Measurements from ENCODE around the gene LAMB3. TPM values are rescaled to one million over a fixed set of nuclear protein-coding genes. Genes with fewer than 3 reads are reported as not detected.
"Not testable (repeated sequence)": the region's sequence is repeated elsewhere in the genome, so short reads cannot be mapped to it uniquely, and the experiment has no call there.

The LAMB3 gene
- 0.88 and 2.0 TPM in 2 replicates for total RNA-seq (2014; rRNA removed; shearing (Covaris generic))
- 1.7 and 4.2 TPM in 2 replicates for polyA plus RNA-seq (2015; cell fraction: cytosol; rRNA removed)
- polyA plus RNA-seq (2015; cell fraction: nucleus; rRNA removed), result 1.1 and 1.3 TPM in 2 replicates

DNA sequence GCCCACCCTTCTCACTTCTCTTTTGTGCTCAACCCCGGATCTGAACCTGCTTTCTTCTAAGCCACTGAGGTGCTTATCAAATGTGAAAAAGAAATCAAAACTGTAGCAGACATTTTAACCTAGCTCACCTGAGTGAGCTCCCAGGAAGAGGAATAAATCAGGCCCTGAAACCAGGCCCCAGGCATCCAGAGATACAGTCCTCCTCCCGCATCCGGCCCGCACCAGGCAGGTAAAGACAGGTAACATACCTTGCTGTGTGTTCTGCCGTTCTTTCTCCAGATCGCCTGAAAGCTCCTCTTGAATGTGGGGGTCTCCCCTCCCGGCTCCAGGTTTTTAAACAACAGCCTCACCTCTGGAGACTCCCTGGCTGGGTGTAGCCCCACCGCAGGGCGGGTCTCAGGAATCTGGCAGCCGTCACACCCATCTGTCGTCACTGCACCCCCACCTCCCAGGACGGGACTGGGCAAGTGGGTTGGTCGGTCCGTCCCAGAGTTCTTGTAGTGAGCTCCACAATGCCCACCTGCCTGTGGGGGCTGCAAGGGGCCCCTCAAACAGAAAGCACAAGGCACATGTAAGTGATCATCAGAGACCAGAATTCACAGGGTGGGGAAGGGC, at the start of gene LAMB3:
Gene LAMB3, minus strand, starts transcription at position 305 of the 615 bp plus-strand sequence. CDS start 1,481 bp downstream, outside the sequence.
- in situ Hi-C loops (cut with HindIII; ENCODE audit: low pct_unique_long_range_greater_than_20kb, low sequenced_read_pairs), result no loop called here
- no peak for DNase-seq (ENCODE audit: low read depth, low spot score)

DNA sequence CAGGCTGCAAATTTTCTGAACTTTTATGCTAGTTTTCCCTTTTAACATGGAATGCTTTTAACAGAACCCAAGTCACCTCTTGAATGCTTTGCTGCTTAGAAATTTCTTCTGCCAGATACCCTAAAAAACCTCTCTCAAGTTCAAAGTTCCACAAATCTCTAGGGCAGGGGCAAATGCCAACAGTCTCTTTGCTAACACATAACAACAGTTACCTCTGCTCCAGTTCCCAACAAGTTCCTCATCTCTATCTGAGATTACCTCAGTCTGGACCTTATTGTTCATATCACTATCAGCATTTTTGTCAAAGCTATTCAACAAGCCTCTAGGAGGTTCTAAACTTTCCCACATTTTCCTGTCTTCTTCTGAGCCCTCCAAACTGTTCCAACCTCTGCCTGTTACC, 48.5 kb upstream of the LAMB3 start:
- DNase-seq (ENCODE audit: low read depth, low spot score); in situ Hi-C loops (cut with HindIII; ENCODE audit: low pct_unique_long_range_greater_than_20kb, low sequenced_read_pairs): not testable (repeated sequence)

DNA sequence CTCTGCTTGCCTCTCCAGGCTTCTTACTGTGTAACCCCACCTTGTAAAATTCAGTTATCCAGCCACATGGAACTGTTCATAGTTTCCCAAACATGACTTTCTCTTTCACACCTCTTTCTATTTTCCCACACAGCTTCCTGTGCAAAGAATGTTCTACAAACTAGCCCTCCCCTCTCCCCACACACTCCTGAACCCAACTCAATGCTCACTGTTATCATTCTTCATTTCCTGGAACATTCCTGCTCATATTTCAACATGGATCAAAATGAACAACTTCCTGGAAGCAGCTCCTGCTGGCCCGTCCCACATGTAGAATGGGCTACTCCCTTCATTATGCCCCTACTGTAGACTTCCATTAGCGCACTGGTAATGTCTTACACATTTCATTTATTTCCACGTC, 44.9 kb upstream of the LAMB3 start:
- in situ Hi-C loops (cut with HindIII; ENCODE audit: low pct_unique_long_range_greater_than_20kb, low sequenced_read_pairs), result no loop called here
- DNase-seq (ENCODE audit: low read depth, low spot score), result no peak

DNA sequence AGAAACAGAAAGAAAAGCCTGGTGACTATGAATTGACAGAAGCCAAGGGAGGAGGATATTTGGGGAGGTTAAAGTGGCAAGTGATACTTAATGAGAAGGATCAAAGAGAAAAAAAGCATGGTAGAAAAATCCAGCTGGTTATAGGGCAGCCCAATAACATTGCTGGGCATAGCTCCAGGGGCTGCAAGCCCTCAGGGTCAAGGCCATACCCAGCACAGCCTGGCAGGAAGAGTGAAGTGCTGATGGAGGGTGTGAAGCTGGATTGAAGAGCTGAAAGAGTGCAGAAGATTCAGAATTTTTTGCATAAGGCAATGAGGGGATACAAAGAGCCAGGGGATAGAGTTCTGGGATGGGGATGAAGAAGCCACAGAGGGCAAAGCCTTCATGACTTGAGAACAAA, 44.4 kb upstream of the LAMB3 start:
- DNase-seq (ENCODE audit: low read depth, low spot score), result no peak
- in situ Hi-C loops (cut with HindIII; ENCODE audit: low pct_unique_long_range_greater_than_20kb, low sequenced_read_pairs), result no loop called here

DNA sequence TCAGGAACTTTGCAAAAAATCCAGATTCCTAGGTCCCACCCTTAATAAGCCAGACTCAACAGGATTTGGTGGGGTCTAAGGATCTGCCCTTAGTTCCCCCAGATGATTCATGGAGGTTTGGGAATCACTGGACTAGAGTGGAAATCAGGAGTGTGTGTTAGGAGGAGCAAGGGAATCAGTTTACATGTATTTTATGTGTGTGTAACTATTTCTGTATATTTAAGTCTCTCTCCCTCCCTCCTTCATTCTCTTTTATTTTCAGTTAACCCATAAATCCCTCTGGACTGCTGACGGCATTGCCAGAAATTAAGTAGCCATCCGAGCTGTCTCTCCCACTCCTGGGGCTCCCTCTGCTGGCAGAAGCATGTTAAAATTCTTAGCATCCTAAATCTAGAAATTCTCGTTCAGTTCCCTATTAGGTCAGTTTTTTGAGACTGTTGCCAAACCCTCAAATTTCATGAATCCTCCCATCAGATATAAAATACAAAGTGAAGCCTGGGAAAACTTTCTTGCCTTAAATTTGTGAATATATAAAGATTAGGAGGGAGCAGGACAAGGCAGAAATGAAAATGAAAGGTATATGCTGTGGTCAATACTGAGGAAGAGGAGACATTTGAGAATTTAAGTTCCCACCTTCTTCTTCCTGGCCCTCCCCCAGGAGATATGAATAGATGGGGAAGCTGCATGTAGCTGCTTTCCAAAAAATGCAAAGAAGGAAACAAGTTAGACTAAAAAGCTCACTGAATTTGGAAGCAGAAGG, 40.7 kb upstream of the LAMB3 start:
- DNase-seq (ENCODE audit: low read depth, low spot score), result peak; percentile 86
- in situ Hi-C loops (cut with HindIII; ENCODE audit: low pct_unique_long_range_greater_than_20kb, low sequenced_read_pairs), result no loop called here

DNA sequence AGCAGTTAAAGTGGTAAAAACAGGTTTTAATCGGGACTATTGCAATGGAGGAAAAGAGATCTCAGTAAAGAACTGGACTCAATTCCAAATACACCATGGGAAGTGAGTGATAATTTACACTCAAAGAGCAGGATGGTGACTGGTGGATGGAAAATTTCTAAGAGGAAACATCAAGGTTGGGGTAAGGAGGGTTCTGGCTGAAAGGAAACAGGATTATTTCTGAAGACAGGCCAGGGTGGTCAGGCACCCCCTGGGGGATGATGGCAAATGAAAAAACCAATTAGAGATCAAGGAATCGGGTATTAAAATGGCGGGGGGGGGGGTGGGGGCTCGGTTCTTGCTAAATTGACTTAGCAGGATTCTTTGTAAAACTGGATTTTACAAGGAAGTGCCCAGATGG, 40.1 kb upstream of the LAMB3 start:
- no peak for DNase-seq (ENCODE audit: low read depth, low spot score)
- in situ Hi-C loops (cut with HindIII; ENCODE audit: low pct_unique_long_range_greater_than_20kb, low sequenced_read_pairs), result no loop called here

DNA sequence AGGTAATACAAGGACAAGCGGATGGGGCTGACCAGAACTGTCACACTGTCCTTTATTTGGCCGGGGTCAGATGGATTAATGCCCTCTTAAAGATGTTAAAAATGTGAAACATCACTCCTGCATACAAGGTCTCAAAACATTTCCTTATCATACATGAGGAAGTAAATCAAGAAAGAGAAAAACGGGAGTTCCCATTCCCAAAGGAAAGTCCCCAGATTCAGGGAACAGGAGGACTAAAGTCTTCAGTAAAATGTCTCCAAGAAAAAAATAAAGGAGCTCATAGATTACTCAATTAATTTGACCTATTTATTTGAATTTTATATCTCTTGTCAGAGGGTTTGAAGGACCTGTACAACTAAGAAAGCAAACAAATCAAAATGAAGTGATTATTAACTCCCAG, 39.0 kb upstream of the LAMB3 start:
- DNase-seq (ENCODE audit: low read depth, low spot score), result no peak
- in situ Hi-C loops (cut with HindIII; ENCODE audit: low pct_unique_long_range_greater_than_20kb, low sequenced_read_pairs), result no loop called here

DNA sequence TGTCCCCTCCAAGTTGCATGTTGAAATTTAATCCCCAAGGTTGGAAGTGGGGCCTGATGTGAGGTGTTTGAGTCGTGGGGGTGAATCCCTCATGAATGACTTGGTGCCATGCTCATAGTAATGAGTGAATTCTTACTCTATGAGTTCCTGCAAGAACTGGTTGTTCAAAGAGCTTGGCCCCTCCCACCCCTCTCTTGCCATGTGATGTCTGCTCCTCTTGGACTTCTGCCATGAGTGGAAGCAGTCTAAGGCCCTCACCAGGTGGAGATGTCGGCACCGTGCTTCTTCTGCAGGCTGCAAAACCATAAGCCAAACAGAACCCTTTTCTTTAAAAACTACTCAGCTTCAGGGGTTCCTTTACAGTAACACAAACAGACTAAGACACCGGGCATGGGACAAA, 37.3 kb upstream of the LAMB3 start:
- in situ Hi-C loops (cut with HindIII; ENCODE audit: low pct_unique_long_range_greater_than_20kb, low sequenced_read_pairs), result no loop called here
- DNase-seq (ENCODE audit: low read depth, low spot score), result peak; percentile 24

DNA sequence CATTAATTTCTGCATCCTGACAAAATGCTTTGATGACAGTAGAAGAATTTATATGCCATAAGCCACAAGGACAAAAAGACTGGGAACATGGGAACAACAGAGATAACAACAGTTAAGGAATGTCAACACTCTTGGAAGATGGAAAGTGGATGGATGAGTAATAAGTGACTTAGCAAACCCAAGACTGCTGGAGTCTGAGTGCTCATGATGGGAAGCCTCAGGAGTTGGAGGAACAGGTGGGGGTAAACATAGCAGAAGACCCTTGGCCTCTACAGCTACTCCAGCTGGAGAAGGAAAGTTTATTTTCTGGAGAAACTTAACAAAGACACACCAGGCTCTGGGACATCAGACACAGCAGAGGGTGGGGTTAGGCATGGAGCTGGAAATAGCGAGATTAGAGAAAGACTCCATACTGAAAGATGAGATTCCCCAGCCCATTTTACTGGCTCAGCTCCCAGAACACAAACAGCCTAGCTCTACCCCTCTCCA, 36.6 kb upstream of the LAMB3 start:
- DNase-seq (ENCODE audit: low read depth, low spot score), result no peak
- in situ Hi-C loops (cut with HindIII; ENCODE audit: low pct_unique_long_range_greater_than_20kb, low sequenced_read_pairs), result no loop called here

DNA sequence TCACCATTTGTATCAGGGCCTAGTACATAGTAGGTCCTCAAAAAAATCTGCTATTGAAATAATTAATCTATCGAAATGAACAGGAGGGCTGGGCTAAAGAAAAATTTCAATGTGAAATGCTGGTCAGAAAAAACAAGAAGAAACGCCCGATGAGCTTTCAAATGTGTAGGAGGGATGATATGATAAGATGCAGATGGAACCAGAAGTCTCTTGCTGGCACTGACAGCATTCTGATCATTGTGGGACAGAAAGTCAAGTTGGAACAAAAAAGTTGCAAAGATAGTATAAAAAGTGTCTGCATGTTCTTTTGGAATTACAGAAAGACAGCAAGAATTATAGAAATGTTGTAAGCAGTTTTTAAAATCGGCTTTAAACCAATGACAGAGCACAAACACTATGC, 34.1 kb upstream of the LAMB3 start:
- in situ Hi-C loops (cut with HindIII; ENCODE audit: low pct_unique_long_range_greater_than_20kb, low sequenced_read_pairs), result no loop called here
- no peak for DNase-seq (ENCODE audit: low read depth, low spot score)

DNA sequence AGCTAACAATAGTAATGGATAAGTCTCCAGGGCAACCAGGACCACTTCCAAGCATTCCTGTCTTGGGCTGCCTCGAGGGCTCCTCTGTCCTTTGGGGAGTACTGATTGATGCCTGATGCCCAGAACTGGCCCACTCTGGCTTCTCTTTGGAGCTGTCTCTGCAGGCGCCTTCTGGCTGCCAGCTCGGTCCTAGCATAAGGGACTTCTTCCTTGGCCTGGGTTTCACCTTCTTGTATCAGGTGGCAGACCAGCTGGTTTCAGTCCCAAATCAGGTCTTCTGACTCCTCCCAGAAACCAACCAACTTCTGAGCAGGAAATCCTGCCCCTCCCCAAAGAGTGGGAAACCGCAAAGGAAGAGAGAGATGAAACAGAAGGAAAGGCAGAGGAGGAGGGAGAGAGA, 33.6 kb upstream of the LAMB3 start:
- DNase-seq (ENCODE audit: low read depth, low spot score), result no peak
- in situ Hi-C loops (cut with HindIII; ENCODE audit: low pct_unique_long_range_greater_than_20kb, low sequenced_read_pairs), result no loop called here

DNA sequence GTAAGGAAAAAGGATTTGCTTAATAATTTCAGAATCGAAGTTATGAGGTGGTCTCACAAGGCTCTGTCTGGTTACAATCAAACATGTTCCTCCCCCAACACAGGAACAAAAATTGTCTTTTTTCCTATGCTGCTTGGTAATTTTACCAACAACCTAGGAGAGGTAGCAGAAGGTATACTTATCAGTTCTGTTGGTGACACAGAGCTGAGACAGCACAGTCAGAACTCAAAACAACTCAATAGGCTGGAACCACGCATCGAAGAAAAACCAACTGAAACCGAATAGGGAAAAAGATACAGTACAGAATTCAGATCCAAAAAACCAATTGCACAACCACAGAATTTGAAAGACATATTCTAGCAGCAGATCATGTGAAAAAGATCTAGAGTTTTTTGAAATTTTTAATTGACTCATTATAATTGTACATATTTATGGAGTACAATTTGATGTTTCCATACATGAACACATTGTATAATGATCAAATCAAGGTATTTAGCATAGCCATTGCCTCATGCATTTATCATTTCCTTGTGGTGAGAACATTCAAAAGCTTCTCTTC, 26.8 kb upstream of the LAMB3 start:
- DNase-seq (ENCODE audit: low read depth, low spot score), result no peak
- in situ Hi-C loops (cut with HindIII; ENCODE audit: low pct_unique_long_range_greater_than_20kb, low sequenced_read_pairs), result no loop called here

DNA sequence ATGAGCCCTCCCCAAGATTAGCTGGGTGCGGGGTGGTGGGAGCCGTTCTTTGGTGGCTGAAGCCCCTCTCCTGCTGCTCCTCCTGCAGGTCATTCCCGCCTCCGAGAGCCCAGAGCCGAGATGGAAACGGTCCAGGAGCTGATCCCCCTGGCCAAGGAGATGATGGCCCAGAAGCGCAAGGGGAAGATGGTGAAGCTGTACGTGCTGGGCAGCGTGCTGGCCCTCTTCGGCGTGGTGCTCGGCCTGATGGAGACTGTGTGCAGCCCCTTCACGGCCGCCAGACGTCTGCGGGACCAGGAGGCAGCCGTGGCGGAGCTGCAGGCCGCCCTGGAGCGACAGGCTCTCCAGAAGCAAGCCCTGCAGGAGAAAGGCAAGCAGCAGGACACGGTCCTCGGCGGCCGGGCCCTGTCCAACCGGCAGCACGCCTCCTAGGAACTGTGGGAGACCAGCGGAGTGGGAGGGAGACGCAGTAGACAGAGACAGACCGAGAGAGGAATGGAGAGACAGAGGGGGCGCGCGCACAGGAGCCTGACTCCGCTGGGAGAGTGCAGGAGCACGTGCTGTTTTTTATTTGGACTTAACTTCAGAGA, 23.4 kb upstream of the LAMB3 start:
- in situ Hi-C loops (cut with HindIII; ENCODE audit: low pct_unique_long_range_greater_than_20kb, low sequenced_read_pairs), result no loop called here
- DNase-seq (ENCODE audit: low read depth, low spot score), result no peak

DNA sequence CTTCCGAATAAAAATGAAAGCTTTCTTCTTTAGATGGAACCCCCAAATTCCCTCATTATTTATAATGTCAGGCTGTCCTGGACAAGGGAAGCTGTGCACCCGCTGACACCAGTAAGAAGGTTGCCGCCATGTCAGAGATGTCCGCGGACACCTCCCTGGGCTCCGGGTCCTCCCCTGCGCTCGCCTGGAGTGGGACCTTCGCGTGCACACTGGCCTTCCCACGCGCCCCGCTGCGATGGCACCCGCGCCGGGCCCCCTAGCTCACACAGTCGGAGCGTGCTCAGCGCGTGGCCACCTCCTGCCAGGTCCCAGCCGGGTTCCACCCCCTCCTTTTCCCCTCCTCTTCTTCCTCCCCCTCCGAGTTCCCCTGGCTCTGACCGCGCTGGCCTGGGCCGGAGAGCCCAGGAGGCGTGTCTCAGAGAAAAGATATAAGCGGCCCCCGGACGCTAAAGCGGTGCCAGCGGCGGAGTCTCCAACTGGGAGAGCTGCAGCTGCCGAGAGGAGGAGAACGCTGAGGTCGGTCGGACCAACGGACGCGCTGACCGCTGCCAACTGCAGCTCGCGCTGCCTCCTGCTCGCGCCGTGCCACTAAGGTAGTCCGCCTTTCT, 22.8 kb upstream of the LAMB3 start, which contains the start of gene G0S2:
Gene G0S2, plus strand, starts transcription at position 456 of the 608 bp plus-strand sequence. CDS start 273 bp downstream, outside the sequence.
- no peak for DNase-seq (ENCODE audit: low read depth, low spot score)
- in situ Hi-C loops (cut with HindIII; ENCODE audit: low pct_unique_long_range_greater_than_20kb, low sequenced_read_pairs), result no loop called here

DNA sequence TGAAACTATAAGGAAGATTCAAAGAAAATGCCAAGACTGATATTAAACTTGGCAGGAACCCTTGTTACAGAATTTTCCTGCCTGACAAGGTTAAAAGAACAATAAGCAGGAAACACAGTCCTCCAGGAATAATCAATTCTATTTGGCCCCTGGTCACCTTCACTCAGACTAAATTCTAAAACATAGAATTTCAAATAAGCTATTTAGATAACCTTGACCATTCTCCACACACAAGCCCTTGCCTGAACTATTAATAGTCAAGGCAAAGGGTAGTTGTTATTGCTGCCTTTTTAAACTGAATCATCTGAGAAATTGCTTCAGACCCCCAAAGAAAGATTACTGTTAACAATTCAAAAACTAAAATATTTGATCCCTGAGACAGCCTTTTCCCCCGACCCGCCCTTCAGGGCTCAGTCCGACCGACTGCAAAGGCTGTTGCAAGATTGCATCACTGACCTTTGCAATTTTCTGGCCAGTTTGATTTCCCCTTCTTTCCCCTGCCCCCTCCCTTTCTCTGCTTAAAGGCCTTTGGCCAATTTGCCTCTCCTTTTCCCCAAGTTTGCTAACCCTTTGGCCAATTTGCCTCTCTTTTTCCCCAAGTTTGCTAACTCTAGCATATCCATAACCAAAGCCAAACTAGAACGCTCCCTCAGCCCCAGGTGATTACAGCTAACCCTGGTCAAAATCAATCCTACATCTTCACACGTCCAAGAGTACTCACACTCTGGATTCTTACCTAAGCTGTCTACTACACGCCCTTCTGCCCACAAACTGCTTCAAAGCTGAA, 21.6 kb upstream of the LAMB3 start:
- no peak for DNase-seq (ENCODE audit: low read depth, low spot score)
- in situ Hi-C loops (cut with HindIII; ENCODE audit: low pct_unique_long_range_greater_than_20kb, low sequenced_read_pairs), result no loop called here

DNA sequence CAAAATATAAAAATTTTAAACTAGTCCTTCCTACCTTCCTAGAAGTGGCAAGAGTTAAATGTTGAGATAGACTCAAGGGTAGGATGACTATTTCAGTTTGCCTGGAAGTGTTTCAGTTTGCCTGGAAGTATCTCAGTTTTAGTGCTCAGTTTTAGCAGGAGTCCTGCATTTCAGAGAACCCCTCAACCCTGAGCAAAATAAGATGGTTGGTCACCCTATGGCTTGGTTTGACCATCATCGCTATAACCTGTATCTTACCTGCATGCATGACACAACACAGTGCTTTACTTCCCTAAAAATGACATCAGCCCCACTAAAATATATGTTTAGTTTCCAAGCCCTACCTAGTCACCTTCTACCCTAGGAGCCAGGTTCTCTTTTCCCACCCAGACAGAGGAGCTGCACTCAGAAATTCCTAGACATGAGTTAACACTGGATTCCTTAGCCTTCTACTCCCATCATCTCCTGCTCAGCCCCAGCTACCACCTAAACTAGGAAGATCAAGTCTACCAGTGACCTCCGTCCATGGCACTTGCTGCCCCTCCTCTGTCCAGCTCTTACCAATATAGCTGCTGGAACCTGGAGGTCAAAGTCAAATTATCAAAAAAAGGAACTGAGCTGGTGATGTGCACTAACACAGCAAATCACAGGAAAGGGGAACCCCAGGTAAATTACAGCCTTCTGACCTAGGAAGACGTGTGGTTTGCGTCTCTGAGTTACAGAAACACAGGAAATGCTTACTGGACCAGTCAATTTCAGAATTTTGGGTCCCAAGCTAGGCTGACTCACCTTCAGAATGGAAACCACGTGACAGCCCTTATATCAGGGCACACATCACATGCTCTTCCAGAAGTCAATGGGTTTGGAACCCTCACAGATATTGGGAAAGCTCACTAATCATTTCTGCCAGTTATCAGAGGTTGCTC, 20.7 kb upstream of the LAMB3 start:
- in situ Hi-C loops (cut with HindIII; ENCODE audit: low pct_unique_long_range_greater_than_20kb, low sequenced_read_pairs), result no loop called here
- no peak for DNase-seq (ENCODE audit: low read depth, low spot score)

All from SK-MEL-5 (cell line).